B cell (primary cell): ENCODE measurements around the gene CTNNA3. TPM values are rescaled to one million over a fixed set of nuclear protein-coding genes. Genes with fewer than 3 reads are reported as not detected.

Experiments used
- ATAC-seq: fragments of 200-7000 bp; cut with Tn5 transposase; one replicate; pipeline ENCODE4 v1.10.0; 2021; ENCODE audit warnings: low read depth, mild to moderate bottlenecking, moderate number of reproducible peaks, moderate library complexity
- CTCF ChIA-PET: fragments of 350-600 bp; sonication (Branson Sonifier 250); formaldehyde crosslinking; loops from one replicate; lab custom pipeline; 2021; ENCODE audit warnings: antibody characterized with exemption, inconsistent platforms; lab: Charles Lee
- POLR2A ChIA-PET: fragments of 350-600 bp; sonication (Branson Sonifier 250); formaldehyde crosslinking; loops from one replicate; lab custom pipeline; 2021; ENCODE audit warnings: antibody characterized with exemption; lab: Charles Lee
- DNase-seq: peaks from one replicate; pipeline ENCODE4 v3.0.0; 2013
- H2AFZ ChIP-seq: 2 replicates; pipeline ENCODE4 v1.6.1; 2012; ENCODE audit warnings: mild to moderate bottlenecking, low read depth, low read length; ENCODE audit not compliant: insufficient read depth, poor library complexity, severe bottlenecking
- H3K27ac ChIP-seq, 2 donors: 1 replicate in 1 of 2; 2 replicates in 1 of 2; pipeline ENCODE4 v1.5.1; 2012 to 2013; ENCODE audit warnings: low read length in 2 of 2, mild to moderate bottlenecking in 2 of 2, moderate library complexity in 1 of 2
- H3K27me3 ChIP-seq, 4 experiments: fragments of 200-600 bp in 1 of 4; sonication (generic) in 1 of 4; replicated peaks in 1 of 4; 1 replicate in 2 of 4; 2 replicates in 2 of 4; pipeline versions ENCODE4 v1.6.1 to v1.7.0; 2013 to 2016; ENCODE audit warnings: low read length in 3 of 4, mild to moderate bottlenecking in 2 of 4, mixed read lengths in 1 of 4, moderate library complexity in 1 of 4; ENCODE audit not compliant: insufficient read depth in 4 of 4, control insufficient read depth in 3 of 4; ENCODE audit errors: control extremely low read depth in 1 of 4
- H3K36me3 ChIP-seq, 2 experiments: replicated peaks in 1 of 2; 1 replicate in 1 of 2; 2 replicates in 1 of 2; pipeline versions ENCODE4 v1.6.1 to v1.7.1; 2013; ENCODE audit warnings: low read length in 1 of 2; ENCODE audit not compliant: insufficient read depth in 2 of 2, control insufficient read depth in 1 of 2; ENCODE audit errors: control extremely low read depth in 1 of 2, extremely low read depth in 1 of 2
- H3K4me1 ChIP-seq, 2 donors: fragments of 200-600 bp in 1 of 2; sonication (generic) in 1 of 2; 1 replicate in 1 of 2; 2 replicates in 1 of 2; pipeline versions ENCODE4 v1.5.1 to v1.6.1; 2013 to 2017; ENCODE audit warnings: low read length in 2 of 2; ENCODE audit not compliant: control insufficient read depth in 2 of 2, insufficient read depth in 2 of 2
- H3K4me2 ChIP-seq: replicated peaks from 2 replicates; pipeline ENCODE3; 2012; ENCODE audit warnings: mild to moderate bottlenecking, low read depth, low read length; ENCODE audit not compliant: poor library complexity, severe bottlenecking
- H3K4me3 ChIP-seq, 5 experiments: fragments of 200-600 bp in 1 of 5; sonication (generic) in 1 of 5; 1 replicate in 3 of 5; 2 replicates in 2 of 5; pipeline versions ENCODE4 v1.5.1 to v1.7.0; 2011 to 2016; ENCODE audit warnings: low read length in 4 of 5, mild to moderate bottlenecking in 4 of 5, low read depth in 2 of 5, control low read depth in 1 of 5, moderate library complexity in 1 of 5; ENCODE audit not compliant: insufficient read depth in 1 of 5; ENCODE audit errors: control extremely low read depth in 1 of 5, extremely low read depth in 1 of 5
- H3K79me2 ChIP-seq: fragments of 200-600 bp; sonication (generic); one replicate; pipeline ENCODE4 v1.6.0; 2016; ENCODE audit warnings: low read length; ENCODE audit not compliant: control insufficient read depth, insufficient read depth
- H3K9ac ChIP-seq: fragments of 200-600 bp; sonication (generic); 2 replicates; pipeline ENCODE4 v1.6.1; 2017; ENCODE audit warnings: mild to moderate bottlenecking, low read length, moderate library complexity
- H3K9me3 ChIP-seq, 3 donors: one replicate each; pipeline versions ENCODE4 v1.6.1 to v1.7.1; 2013; ENCODE audit warnings: low read length in 2 of 3; ENCODE audit not compliant: control insufficient read depth in 2 of 3, insufficient read depth in 1 of 3; ENCODE audit errors: control extremely low read depth in 1 of 3
- H4K20me1 ChIP-seq: 2 replicates; pipeline ENCODE4 v1.6.0; 2012; ENCODE audit warnings: mild to moderate bottlenecking, low read length; ENCODE audit not compliant: insufficient read depth, control insufficient read depth, poor library complexity, severe bottlenecking
- H3K27ac Mint-ChIP-seq: one replicate; pipeline ENCODE4 v1.8.0; 2021; ENCODE audit warnings: mixed read lengths
- H3K27me3 Mint-ChIP-seq: one replicate; pipeline ENCODE4 v1.8.0; 2021; ENCODE audit warnings: mixed read lengths
- H3K4me1 Mint-ChIP-seq: one replicate; pipeline ENCODE4 v1.8.0; 2021; ENCODE audit warnings: mixed read lengths
- H3K4me3 Mint-ChIP-seq: one replicate; pipeline ENCODE4 v1.8.0; 2021; ENCODE audit warnings: mixed read lengths
- H3K9me3 Mint-ChIP-seq: one replicate; pipeline ENCODE4 v1.8.0; 2022; ENCODE audit warnings: mixed read lengths; ENCODE audit not compliant: insufficient read depth
- CTCF ChIP-seq: fragments of 200-600 bp; IDR thresholded peaks from one replicate; pipeline ENCODE4 v1.8.0; 2022; ENCODE audit warnings: antibody characterized with exemption, mild to moderate bottlenecking
- EZH2 ChIP-seq: IDR thresholded peaks from 2 replicates; pipeline ENCODE4 v1.6.1; 2012; ENCODE audit warnings: borderline replicate concordance, low read depth, mild to moderate bottlenecking, moderate library complexity, low read length; ENCODE audit not compliant: insufficient read depth, poor library complexity, severe bottlenecking
- WGBS: methylation state at CpG from one replicate; pipeline ENCODE4 v1.1.5; 2013; ENCODE audit warnings: missing lambda C conversion rate; ENCODE audit not compliant: insufficient coverage; 5-methylcytosine and 5-hydroxymethylcytosine counted together
- intact Hi-C: fragments of 100-400 bp; cut with micrococcal nuclease; formaldehyde crosslinking; loops from one replicate; pipeline ENCODE4 v1.10.0; 2022
- polyA plus RNA-seq: library from polyadenylated mRNA; depleted of rRNA; stranded (reverse); fragments of >200 nt; gene quantifications from 2 replicates; pipeline ENCODE4 v1.2.3, GENCODE V29; 2012
- total RNA-seq, 2 donors: library from RNA; stranded (reverse); fragments of 120-200 nt in 1 of 2; gene quantifications; 1 replicate in 1 of 2; 2 replicates in 1 of 2; pipeline versions ENCODE4 v1.2.3 to v1.2.4, GENCODE V29; 2013 to 2022

The CTNNA3 gene
- total and polyA plus RNA-seq, 2 donors (not counting 1 experiment from before 2014, with no cell fraction given), result 0.01 TPM; not detected in 1

- H4K20me1 ChIP-seq, result no peaks in the 10 kb centered on the region
- no peaks in the 10 kb centered on the region for H3K9me3 ChIP-seq
- no peak for DNase-seq
- no peak for TF ChIP-seq EZH2
- TF ChIP-seq CTCF, result no peak
- H3K79me2 ChIP-seq, result no peaks in the 10 kb centered on the region
- H3K9ac ChIP-seq, result no peak overlapping the region
- intact Hi-C loops, result no loop called here
- ChIA-PET CTCF (no interaction called here), POLR2A (no interaction called here)
- H3K27ac ChIP-seq, result no peak overlapping the region
- no peaks in the 10 kb centered on the region for H3K27me3 ChIP-seq
- no peaks in the 10 kb centered on the region for H3K4me1 ChIP-seq
- Mint-ChIP-seq H3K27me3 (no peaks in the 10 kb centered on the region), H3K9me3 (no peaks in the 10 kb centered on the region), H3K27ac (no peak overlapping the region), H3K4me1 (no peaks in the 10 kb centered on the region), H3K4me3 (no peak overlapping the region)
- no peak overlapping the region for H3K4me2 ChIP-seq
- no peak overlapping the region for H2AFZ ChIP-seq
- no peak overlapping the region for H3K4me3 ChIP-seq
- ATAC-seq, result no peak
- no peaks in the 10 kb centered on the region for H3K36me3 ChIP-seq
- WGBS, result no CpG with 5 or more reads among the region's 2 CpGs
Observed at GRCh38 chr10:66183028-66183427, 1513.0 kb downstream of the CTNNA3 start.

GRCh38 chr10:66180581-66181318 lies 1515.2 kb downstream of the CTNNA3 start:
- no peak overlapping the region for H3K4me2 ChIP-seq
- no peaks in the 10 kb centered on the region for H3K4me1 Mint-ChIP-seq

More at GRCh38 chr10:66180581-66181318, 1515.2 kb downstream of the CTNNA3 start:
- H3K9me3 Mint-ChIP-seq, result no peaks in the 10 kb centered on the region
- H4K20me1 ChIP-seq, result no peaks in the 10 kb centered on the region
- ChIA-PET CTCF (interaction anchor here (1.4 to 1.8 kb wide), 2 partner anchors 9 to 15 kb away, joined by 3 to 6 read pairs; no protein-coding TSS in a partner anchor), POLR2A (no interaction called here)
- H3K27ac ChIP-seq, result no peak overlapping the region
- H3K4me1 ChIP-seq, result no peaks in the 10 kb centered on the region
- H3K27me3 ChIP-seq, result no peaks in the 10 kb centered on the region
- no peak overlapping the region for H2AFZ ChIP-seq
- no peaks in the 10 kb centered on the region for H3K9me3 ChIP-seq
- no peak overlapping the region for H3K9ac ChIP-seq
- no peak overlapping the region for H3K4me3 ChIP-seq
- H3K36me3 ChIP-seq, result no peaks in the 10 kb centered on the region
- no peaks in the 10 kb centered on the region for H3K79me2 ChIP-seq
- peak; percentile 58 for ATAC-seq
- peak; percentile 55 for DNase-seq
- TF ChIP-seq CTCF (peak; percentile 84), EZH2 (no peak)
- intact Hi-C loops, result no loop called here
- no peak overlapping the region for H3K27ac Mint-ChIP-seq
- no peak overlapping the region for H3K4me3 Mint-ChIP-seq
- H3K27me3 Mint-ChIP-seq, result no peaks in the 10 kb centered on the region
- no CpG with 5 or more reads among the region's 5 CpGs for WGBS
